DND-41 (cell line): Measurements from ENCODE around the gene IGLON5.

Experiments
- ATAC-seq: fragments of 200-7000 bp; cut with Tn5 transposase; 3 replicates; pipeline ENCODE4 v1.9.1; 2021; ENCODE audit warnings: low read depth; ENCODE audit not compliant: insufficient read depth
- DNase-seq: peaks from one replicate; pipeline ENCODE4 v3.0.0-alpha.2; 2020
- H2AFZ ChIP-seq: 2 replicates; pipeline ENCODE4 v1.6.0; 2012; ENCODE audit warnings: low read depth, low read length
- H3K27ac ChIP-seq: 2 replicates; pipeline ENCODE4 v1.5.1; 2012; ENCODE audit warnings: low read length, inconsistent platforms
- H3K27me3 ChIP-seq: fragments of 200-600 bp; sonication (generic); 2 replicates; pipeline ENCODE4 v1.6.0; 2012; ENCODE audit warnings: low read length, mild to moderate bottlenecking, inconsistent platforms; ENCODE audit not compliant: insufficient read depth, poor library complexity
- H3K36me3 ChIP-seq: 2 replicates; pipeline ENCODE4 v1.5.1; 2012; ENCODE audit warnings: low read length, inconsistent platforms; ENCODE audit not compliant: insufficient read depth
- H3K4me1 ChIP-seq: 2 replicates; pipeline ENCODE4 v1.5.1; 2012; ENCODE audit warnings: mild to moderate bottlenecking, low read length; ENCODE audit not compliant: insufficient read depth
- H3K4me2 ChIP-seq: 2 replicates; pipeline ENCODE4 v1.6.0; 2012; ENCODE audit warnings: mild to moderate bottlenecking, moderate library complexity, low read length, inconsistent platforms; ENCODE audit not compliant: insufficient read depth
- H3K4me3 ChIP-seq, 2 experiments: fragments of 200-600 bp in 1 of 2; shearing (Covaris generic) in 1 of 2; 2 replicates each; pipeline ENCODE4 v1.5.1; 2012 to 2016; ENCODE audit warnings: inconsistent platforms in 2 of 2, low read length in 2 of 2, mild to moderate bottlenecking in 2 of 2, low read depth in 1 of 2, moderate library complexity in 1 of 2
- H3K79me2 ChIP-seq: 2 replicates; pipeline ENCODE4 v1.6.0; 2012; ENCODE audit warnings: low read length, inconsistent platforms; ENCODE audit not compliant: insufficient read depth
- H3K9ac ChIP-seq: 2 replicates; pipeline ENCODE4 v1.6.0; 2012; ENCODE audit warnings: low read depth, mild to moderate bottlenecking, inconsistent platforms, low read length, moderate library complexity
- H3K9me3 ChIP-seq: 2 replicates; pipeline ENCODE4 v1.5.1; 2012; ENCODE audit warnings: low read length, moderate library complexity, mild to moderate bottlenecking, inconsistent platforms; ENCODE audit not compliant: insufficient read depth, severe bottlenecking
- H4K20me1 ChIP-seq: 2 replicates; pipeline ENCODE4 v1.6.0; 2012; ENCODE audit warnings: low read length; ENCODE audit not compliant: insufficient read depth
- CTCF ChIP-seq: IDR thresholded peaks from 2 replicates; pipeline ENCODE4 v1.5.1; 2012; ENCODE audit warnings: borderline replicate concordance, low read length, moderate library complexity, mild to moderate bottlenecking; ENCODE audit not compliant: poor library complexity, severe bottlenecking; ENCODE audit errors: extremely low read depth
- EZH2 ChIP-seq: IDR thresholded peaks from 3 replicates; pipeline ENCODE4 v1.6.1; 2012; ENCODE audit warnings: borderline replicate concordance, low read depth, mild to moderate bottlenecking, moderate library complexity, low read length, inconsistent platforms; ENCODE audit not compliant: severe bottlenecking

IGLON5 gene

GRCh38 chr19:51372649-51373504 is 61.4 kb downstream of the IGLON5 start, which contains the start of gene NKG7:
NKG7 (minus strand) TSS chr19:51372654; CDS start chr19:51372535, 119 bp downstream.
- Histone ChIP-seq H3K36me3 (no peaks in the 10 kb centered on the region), H4K20me1 (no peaks in the 10 kb centered on the region), H3K27me3 (no peaks in the 10 kb centered on the region), H3K9me3 (no peaks in the 10 kb centered on the region), H3K4me2 (peak within 1 kb of the TSS; percentile 83), H3K27ac (peak within 1 kb of the TSS; percentile 89), H3K4me3 (peak within 1 kb of the TSS; percentile 7 to 57; a peak in 3 of 4 replicates), H3K4me1 (peaks cover 62% of the 10 kb centered on the region), H3K9ac (peak within 1 kb of the TSS; percentile 69), H2AFZ (peak within 1 kb of the TSS; percentile 48), H3K79me2 (peaks cover 5% of the 10 kb centered on the region; the same call in 1 of the 2 replicates)
- TF ChIP-seq EZH2: no peak
- TF ChIP-seq CTCF: no peak
- peak; percentile 87 for ATAC-seq
- peak; percentile 93 for DNase-seq

- Histone ChIP-seq H3K4me3 (no peak overlapping the region), H2AFZ (no peak overlapping the region), H4K20me1 (no peaks in the 10 kb centered on the region), H3K9me3 (no peaks in the 10 kb centered on the region), H3K4me1 (peaks cover 47% of the 10 kb centered on the region), H3K9ac (no peak overlapping the region), H3K27ac (no peak overlapping the region), H3K36me3 (no peaks in the 10 kb centered on the region), H3K27me3 (no peaks in the 10 kb centered on the region), H3K4me2 (no peak overlapping the region), H3K79me2 (peaks cover 5% of the 10 kb centered on the region; the same call in 1 of the 2 replicates)
- TF ChIP-seq CTCF (no peak), EZH2 (no peak)
- no peak for ATAC-seq
- peak; percentile 59 for DNase-seq
Observed at GRCh38 chr19:51375504-51376221, 64.2 kb downstream of the IGLON5 start.

GRCh38 chr19:51377422-51377821 is 66.0 kb downstream of the IGLON5 start:
- H3K4me1 ChIP-seq: peaks cover 29% of the 10 kb centered on the region
- no peak overlapping the region for H3K27ac ChIP-seq
- H3K9me3 ChIP-seq: peaks cover 4% of the 10 kb centered on the region
- ATAC-seq: no peak
- no peak overlapping the region for H3K4me2 ChIP-seq
- DNase-seq: no peak
- no peak overlapping the region for H3K9ac ChIP-seq
- no peaks in the 10 kb centered on the region for H3K36me3 ChIP-seq
- no peaks in the 10 kb centered on the region for H3K27me3 ChIP-seq
- no peaks in the 10 kb centered on the region for H3K79me2 ChIP-seq
- H4K20me1 ChIP-seq: no peaks in the 10 kb centered on the region
- TF ChIP-seq CTCF (no peak), EZH2 (no peak)
- H3K4me3 ChIP-seq: no peak overlapping the region
- no peak overlapping the region for H2AFZ ChIP-seq
